SU-DHL-6 (cell line): ENCODE measurements around the gene ADAMTS17.

Experiments
- H2AFZ ChIP-seq: fragments of 200-600 bp; sonication (generic); 2 replicates; pipeline ENCODE4 v1.6.1; 2014; ENCODE audit warnings: low read depth, mild to moderate bottlenecking, moderate library complexity, mixed read lengths, antibody characterized with exemption, low read length; ENCODE audit not compliant: severe bottlenecking
- H3F3A ChIP-seq: fragments of 200-600 bp; shearing (Covaris generic); 2 replicates; pipeline ENCODE4 v1.6.0; 2016; ENCODE audit warnings: antibody characterized with exemption, mild to moderate bottlenecking; ENCODE audit not compliant: insufficient read depth
- H3K27ac ChIP-seq: fragments of 200-600 bp; sonication (generic); 2 replicates; pipeline ENCODE4 v1.5.1; 2016; ENCODE audit warnings: low read depth, mild to moderate bottlenecking, low read length, moderate library complexity, mixed read lengths
- H3K27me3 ChIP-seq: fragments of 200-600 bp; sonication (generic), shearing (Covaris generic); 2 replicates; pipeline ENCODE4 v1.6.0; 2014; ENCODE audit warnings: mild to moderate bottlenecking, low read length
- H3K36me3 ChIP-seq: fragments of 200-600 bp; sonication (generic); 2 replicates; pipeline ENCODE4 v1.6.1; 2014; ENCODE audit warnings: mild to moderate bottlenecking, low read length, mixed read lengths
- H3K4me2 ChIP-seq: fragments of 300-600, 200-600 bp; shearing (Covaris generic), sonication (generic); 2 replicates; pipeline ENCODE4 v1.6.0; 2014; ENCODE audit warnings: low read length, low read depth, mild to moderate bottlenecking; ENCODE audit not compliant: poor library complexity, severe bottlenecking
- H3K4me3 ChIP-seq: fragments of 200-600 bp; sonication (generic); 2 replicates; pipeline ENCODE4 v1.5.1; 2014; ENCODE audit warnings: antibody characterized with exemption, low read length, mild to moderate bottlenecking, mixed read lengths; ENCODE audit not compliant: insufficient read depth, poor library complexity, severe bottlenecking
- H3K79me2 ChIP-seq: fragments of 200-600 bp; sonication (generic); 2 replicates; pipeline ENCODE4 v1.6.1; 2014; ENCODE audit warnings: mild to moderate bottlenecking, low read length, moderate library complexity; ENCODE audit not compliant: insufficient read depth
- H3K9ac ChIP-seq: fragments of 200-600 bp; sonication (generic); 2 replicates; pipeline ENCODE4 v1.7.0; 2014; ENCODE audit warnings: mild to moderate bottlenecking, low read length
- H3K9me2 ChIP-seq: fragments of 200-600 bp; sonication (generic); replicated peaks from 2 replicates; pipeline ENCODE4 v1.6.1; 2014; ENCODE audit warnings: low read length; ENCODE audit not compliant: insufficient read depth
- H3K9me3 ChIP-seq: fragments of 200-600 bp; sonication (generic); 2 replicates; pipeline ENCODE4 v1.6.1; 2014; ENCODE audit warnings: low read length, mixed read lengths; ENCODE audit not compliant: insufficient read depth
- H4K20me1 ChIP-seq: fragments of 200-600 bp; sonication (generic); 2 replicates; pipeline ENCODE4 v1.6.1; 2014; ENCODE audit warnings: low read depth, mild to moderate bottlenecking, antibody characterized with exemption, low read length, moderate library complexity, mixed read lengths
- EZH2phosphoT487 ChIP-seq: fragments of 200-600 bp; sonication (generic), shearing (Covaris generic); conservative IDR thresholded peaks from 2 replicates; pipeline ENCODE4 v1.6.1; 2018; ENCODE audit warnings: mild to moderate bottlenecking, antibody characterized with exemption, low read length, moderate library complexity, mixed read lengths
- TF ChIP-seq, protein P1 (sequence below): fragments of 200-600 bp; sonication (generic); IDR thresholded peaks from one replicate; pipeline ENCODE4 v1.5.1; 2017; ENCODE audit warnings: antibody characterized with exemption, mild to moderate bottlenecking, low read length, moderate library complexity; ENCODE audit not compliant: insufficient read depth, poor library complexity, severe bottlenecking

Gene ADAMTS17

DNA sequence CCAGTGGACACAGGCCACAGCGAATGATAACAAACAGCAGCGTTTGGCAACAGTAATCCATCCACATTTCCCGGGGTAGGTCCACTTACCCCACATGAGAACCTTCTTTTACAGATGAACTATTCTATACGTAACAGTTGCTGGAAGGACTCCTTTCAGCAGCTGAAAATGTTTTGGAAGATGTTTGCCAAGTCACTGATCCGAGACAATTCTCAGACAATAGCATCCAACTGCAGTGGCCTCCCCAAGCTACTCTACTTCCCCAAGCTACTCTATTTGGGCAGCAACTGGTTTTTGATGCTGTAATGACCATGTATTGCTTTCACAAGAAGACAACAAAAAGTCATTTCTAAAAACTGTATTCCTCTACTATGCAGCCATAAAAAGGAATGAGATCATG is 87.5 kb downstream of the ADAMTS17 start:
- H3K27me3 ChIP-seq: no peaks in the 10 kb centered on the region
- H2AFZ ChIP-seq: no peak overlapping the region
- H3K4me2 ChIP-seq: no peak overlapping the region
- H3K79me2 ChIP-seq: no peaks in the 10 kb centered on the region
- no peaks in the 10 kb centered on the region for H3K36me3 ChIP-seq
- no peak for TF ChIP-seq EZH2phosphoT487
- TF ChIP-seq, protein P1, sequence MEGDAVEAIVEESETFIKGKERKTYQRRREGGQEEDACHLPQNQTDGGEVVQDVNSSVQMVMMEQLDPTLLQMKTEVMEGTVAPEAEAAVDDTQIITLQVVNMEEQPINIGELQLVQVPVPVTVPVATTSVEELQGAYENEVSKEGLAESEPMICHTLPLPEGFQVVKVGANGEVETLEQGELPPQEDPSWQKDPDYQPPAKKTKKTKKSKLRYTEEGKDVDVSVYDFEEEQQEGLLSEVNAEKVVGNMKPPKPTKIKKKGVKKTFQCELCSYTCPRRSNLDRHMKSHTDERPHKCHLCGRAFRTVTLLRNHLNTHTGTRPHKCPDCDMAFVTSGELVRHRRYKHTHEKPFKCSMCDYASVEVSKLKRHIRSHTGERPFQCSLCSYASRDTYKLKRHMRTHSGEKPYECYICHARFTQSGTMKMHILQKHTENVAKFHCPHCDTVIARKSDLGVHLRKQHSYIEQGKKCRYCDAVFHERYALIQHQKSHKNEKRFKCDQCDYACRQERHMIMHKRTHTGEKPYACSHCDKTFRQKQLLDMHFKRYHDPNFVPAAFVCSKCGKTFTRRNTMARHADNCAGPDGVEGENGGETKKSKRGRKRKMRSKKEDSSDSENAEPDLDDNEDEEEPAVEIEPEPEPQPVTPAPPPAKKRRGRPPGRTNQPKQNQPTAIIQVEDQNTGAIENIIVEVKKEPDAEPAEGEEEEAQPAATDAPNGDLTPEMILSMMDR: no peak
- no peak overlapping the region for H3K27ac ChIP-seq
- no peaks in the 10 kb centered on the region for H3K9me3 ChIP-seq
- no peaks in the 10 kb centered on the region for H4K20me1 ChIP-seq
- H3K9ac ChIP-seq: no peak overlapping the region
- no peaks in the 10 kb centered on the region for H3K9me2 ChIP-seq
- H3K4me3 ChIP-seq: no peak overlapping the region
- H3F3A ChIP-seq: no peaks in the 10 kb centered on the region

GRCh38 chr15:100253640-100254039 is 88.1 kb downstream of the ADAMTS17 start:
- H3F3A ChIP-seq: no peaks in the 10 kb centered on the region
- no peak overlapping the region for H3K9ac ChIP-seq
- H3K36me3 ChIP-seq: no peaks in the 10 kb centered on the region
- no peak for TF ChIP-seq EZH2phosphoT487
- TF ChIP-seq, protein P1: no peak
- H3K79me2 ChIP-seq: no peaks in the 10 kb centered on the region
- H3K9me2 ChIP-seq: no peaks in the 10 kb centered on the region
- no peak overlapping the region for H2AFZ ChIP-seq
- H4K20me1 ChIP-seq: no peaks in the 10 kb centered on the region
- no peak overlapping the region for H3K4me2 ChIP-seq
- no peak overlapping the region for H3K4me3 ChIP-seq
- no peak overlapping the region for H3K27ac ChIP-seq
- no peaks in the 10 kb centered on the region for H3K9me3 ChIP-seq
- H3K27me3 ChIP-seq: no peaks in the 10 kb centered on the region

DNA sequence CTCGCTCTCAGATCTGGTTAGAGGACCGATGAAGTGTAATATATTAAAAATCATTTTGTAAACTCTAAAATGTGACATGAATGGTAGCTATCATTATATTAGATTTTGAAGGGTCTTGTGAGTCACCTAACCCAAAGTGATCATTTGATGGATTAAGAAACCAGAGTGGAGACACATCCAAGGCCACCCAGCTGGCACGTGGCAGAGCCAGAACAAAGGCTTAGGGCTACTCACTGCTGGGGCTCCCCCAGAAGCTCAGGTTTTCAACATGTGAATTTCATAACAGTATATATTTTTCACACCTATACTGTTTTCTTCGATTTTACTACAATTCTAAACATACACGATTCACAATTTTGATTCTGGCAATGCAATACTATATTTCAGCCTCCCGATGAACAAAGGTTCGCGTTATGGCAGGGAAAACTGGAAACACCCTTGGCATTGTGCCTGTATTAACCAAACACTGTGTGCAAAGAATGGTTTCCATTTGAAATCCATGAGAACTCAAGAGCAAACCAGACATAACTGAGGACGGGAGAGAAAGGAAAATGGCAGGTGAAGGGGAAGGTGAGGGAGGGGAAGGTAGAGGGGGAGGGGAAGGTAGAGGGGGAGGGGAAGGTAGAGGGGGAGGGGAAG is 88.9 kb downstream of the ADAMTS17 start:
- Histone ChIP-seq H3K9ac (no peak overlapping the region), H2AFZ (no peak overlapping the region), H3F3A (no peaks in the 10 kb centered on the region), H3K4me3 (no peak overlapping the region), H3K27me3 (no peaks in the 10 kb centered on the region), H4K20me1 (no peaks in the 10 kb centered on the region), H3K9me3 (no peaks in the 10 kb centered on the region), H3K36me3 (no peaks in the 10 kb centered on the region), H3K79me2 (no peaks in the 10 kb centered on the region), H3K9me2 (no peaks in the 10 kb centered on the region), H3K4me2 (no peak overlapping the region), H3K27ac (no peak overlapping the region)
- TF ChIP-seq, protein P1: no peak
- TF ChIP-seq EZH2phosphoT487: no peak
